SK-N-MC (cell line): Measurements from ENCODE around the gene ZRANB1.

Source experiments
- EZH2 ChIP-seq: fragments of 200-600 bp; sonication (generic); IDR thresholded peaks from one replicate; pipeline ENCODE4 v1.6.1; 2017; ENCODE audit warnings: antibody characterized with exemption
- FOXP2 ChIP-seq: optimal IDR thresholded peaks from 2 replicates; pipeline ENCODE3; 2011; ENCODE audit warnings: mild to moderate bottlenecking, moderate library complexity; ENCODE audit not compliant: insufficient read depth; ENCODE audit errors: extremely low read length, control extremely low read depth
- POLR2AphosphoS5 ChIP-seq: IDR thresholded peaks from 2 replicates; pipeline ENCODE4 v1.6.1; 2012; ENCODE audit warnings: mild to moderate bottlenecking, low read depth, low read length, borderline replicate concordance

DNA sequence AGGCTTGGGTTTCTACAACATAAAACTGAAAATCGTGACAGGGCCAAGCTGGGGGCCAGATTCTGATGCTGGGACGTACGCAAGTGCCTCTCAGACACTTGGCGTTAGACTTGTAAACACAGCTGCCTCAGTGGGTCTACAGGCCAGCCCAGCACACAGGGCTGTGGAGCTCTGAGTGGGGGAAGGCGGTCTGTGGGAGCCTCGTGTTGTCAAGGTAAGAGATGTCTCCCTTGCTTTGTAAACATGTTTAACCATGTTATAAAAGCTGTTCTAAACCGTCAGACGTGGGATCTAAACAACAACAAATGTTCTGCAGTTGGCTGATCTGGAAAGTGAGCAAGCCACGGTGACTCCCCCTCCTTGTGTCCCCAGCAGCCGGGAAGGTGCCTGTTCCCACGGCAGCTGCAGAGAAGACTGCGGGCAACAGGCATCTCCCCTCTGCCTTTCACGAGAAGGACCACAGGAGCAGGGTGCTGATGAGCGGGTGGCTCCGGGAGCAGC is 67.8 kb downstream of the ZRANB1 start:
- no peak for TF ChIP-seq EZH2
- TF ChIP-seq POLR2AphosphoS5, result no peak
- TF ChIP-seq FOXP2, result no peak
